OCI-LY3 (cell line): ENCODE results near the gene FCRLB.
A peak's percentile ranks its signal among the peaks of the same experiment; 100 is the strongest.
"Not testable (repeated sequence)": the region's sequence is repeated elsewhere in the genome, so short reads cannot be mapped to it uniquely, and the experiment has no call there.

Experiments
- H2AFZ ChIP-seq: fragments of 200-600, 300-600 bp; shearing (Covaris generic); 2 replicates; pipeline ENCODE4 v1.6.0; 2014; ENCODE audit warnings: antibody characterized with exemption, low read depth, low read length
- H3K27ac ChIP-seq: fragments of 200-600, 300-600 bp; sonication (generic); 2 replicates; pipeline ENCODE4 v1.5.1; 2014; ENCODE audit warnings: mild to moderate bottlenecking, low read length, moderate library complexity, mixed read lengths
- H3K27me3 ChIP-seq: fragments of 200-600, 300-600 bp; sonication (generic); 2 replicates; pipeline ENCODE4 v1.6.1; 2014; ENCODE audit warnings: low read depth, low read length, mixed read lengths
- H3K36me3 ChIP-seq: fragments of 200-600, 300-600 bp; sonication (generic); replicated peaks from 2 replicates; pipeline ENCODE3; 2014; ENCODE audit warnings: low read depth, low read length, mixed read lengths
- H3K4me1 ChIP-seq: fragments of 300-600, 200-600 bp; sonication (generic); 2 replicates; pipeline ENCODE4 v1.6.1; 2014; ENCODE audit warnings: low read length, mixed read lengths
- H3K4me2 ChIP-seq: fragments of 200-600, 300-600 bp; sonication (generic); 2 replicates; pipeline ENCODE4 v1.6.1; 2014; ENCODE audit warnings: low read length, mixed read lengths
- H3K4me3 ChIP-seq: fragments of 300-600, 200-600 bp; sonication (generic); 2 replicates; pipeline ENCODE4 v1.5.1; 2014; ENCODE audit warnings: antibody characterized with exemption, mild to moderate bottlenecking, low read length, moderate library complexity
- H3K79me2 ChIP-seq: fragments of 300-600, 200-600 bp; shearing (Covaris generic); 2 replicates; pipeline ENCODE4 v1.6.1; 2014; ENCODE audit warnings: mild to moderate bottlenecking, low read length, mixed read lengths
- H3K9ac ChIP-seq: fragments of 300-600, 200-600 bp; shearing (Covaris generic); 2 replicates; pipeline ENCODE4 v1.6.0; 2014; ENCODE audit warnings: mild to moderate bottlenecking, low read length, moderate library complexity
- H3K9me3 ChIP-seq: fragments of 200-600, 300-600 bp; shearing (Covaris generic); 2 replicates; pipeline ENCODE4 v1.6.1; 2014; ENCODE audit warnings: low read length, mixed read lengths; ENCODE audit not compliant: insufficient read depth
- H4K20me1 ChIP-seq: fragments of 200-600, 300-600 bp; sonication (generic); 2 replicates; pipeline ENCODE4 v1.6.1; 2016; ENCODE audit warnings: low read length, mixed read lengths; ENCODE audit not compliant: insufficient read depth
- EZH2phosphoT487 ChIP-seq: fragments of 200-600 bp; shearing (Covaris generic); IDR thresholded peaks from 2 replicates; pipeline ENCODE4 v1.6.1; 2018; ENCODE audit warnings: antibody characterized with exemption, mixed run types, low read depth
- TF ChIP-seq, protein P1 (sequence below): fragments of 200-600, 300-600 bp; sonication (generic); IDR thresholded peaks from 2 replicates; pipeline ENCODE4 v1.5.1; 2014; ENCODE audit warnings: antibody characterized with exemption, low read length, low read depth

The FCRLB gene

GRCh38 chr1:161721738-161722343, 497 bp downstream of the FCRLB start:
- no peak overlapping the region for H3K4me3 ChIP-seq
- H3K27ac ChIP-seq, result no peak overlapping the region
- H3K9me3 ChIP-seq, result no peaks in the 10 kb centered on the region
- no peak overlapping the region for H3K9ac ChIP-seq
- no peaks in the 10 kb centered on the region for H4K20me1 ChIP-seq
- peaks cover 64% of the 10 kb centered on the region for H3K4me1 ChIP-seq
- H2AFZ ChIP-seq, result no peak overlapping the region
- no peaks in the 10 kb centered on the region for H3K36me3 ChIP-seq
- TF ChIP-seq, protein P1, sequence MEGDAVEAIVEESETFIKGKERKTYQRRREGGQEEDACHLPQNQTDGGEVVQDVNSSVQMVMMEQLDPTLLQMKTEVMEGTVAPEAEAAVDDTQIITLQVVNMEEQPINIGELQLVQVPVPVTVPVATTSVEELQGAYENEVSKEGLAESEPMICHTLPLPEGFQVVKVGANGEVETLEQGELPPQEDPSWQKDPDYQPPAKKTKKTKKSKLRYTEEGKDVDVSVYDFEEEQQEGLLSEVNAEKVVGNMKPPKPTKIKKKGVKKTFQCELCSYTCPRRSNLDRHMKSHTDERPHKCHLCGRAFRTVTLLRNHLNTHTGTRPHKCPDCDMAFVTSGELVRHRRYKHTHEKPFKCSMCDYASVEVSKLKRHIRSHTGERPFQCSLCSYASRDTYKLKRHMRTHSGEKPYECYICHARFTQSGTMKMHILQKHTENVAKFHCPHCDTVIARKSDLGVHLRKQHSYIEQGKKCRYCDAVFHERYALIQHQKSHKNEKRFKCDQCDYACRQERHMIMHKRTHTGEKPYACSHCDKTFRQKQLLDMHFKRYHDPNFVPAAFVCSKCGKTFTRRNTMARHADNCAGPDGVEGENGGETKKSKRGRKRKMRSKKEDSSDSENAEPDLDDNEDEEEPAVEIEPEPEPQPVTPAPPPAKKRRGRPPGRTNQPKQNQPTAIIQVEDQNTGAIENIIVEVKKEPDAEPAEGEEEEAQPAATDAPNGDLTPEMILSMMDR, result no peak
- TF ChIP-seq EZH2phosphoT487, result no peak
- no peak overlapping the region for H3K4me2 ChIP-seq
- H3K27me3 ChIP-seq, result no peaks in the 10 kb centered on the region
- H3K79me2 ChIP-seq, result no peaks in the 10 kb centered on the region; the same call in 1 of the 2 replicates

- no peak overlapping the region for H3K27ac ChIP-seq
- no peak overlapping the region for H3K9ac ChIP-seq
- no peak overlapping the region for H2AFZ ChIP-seq
- TF ChIP-seq, protein P1, result no peak
- TF ChIP-seq EZH2phosphoT487, result no peak
- no peak overlapping the region for H3K4me3 ChIP-seq
- no peaks in the 10 kb centered on the region for H4K20me1 ChIP-seq
- no peaks in the 10 kb centered on the region for H3K27me3 ChIP-seq
- H3K79me2 ChIP-seq, result no peaks in the 10 kb centered on the region; the same call in 1 of the 2 replicates
- no peaks in the 10 kb centered on the region for H3K9me3 ChIP-seq
- H3K4me1 ChIP-seq, result peaks cover 59% of the 10 kb centered on the region
- H3K4me2 ChIP-seq, result no peak overlapping the region
- no peaks in the 10 kb centered on the region for H3K36me3 ChIP-seq
Measured at GRCh38 chr1:161722406-161722805, 1.1 kb downstream of the FCRLB start.

GRCh38 chr1:161723459-161724141, 2.3 kb downstream of the FCRLB start:
- Histone ChIP-seq H3K27me3 (no peaks in the 10 kb centered on the region), H3K9ac (no peak overlapping the region), H4K20me1 (no peaks in the 10 kb centered on the region), H3K9me3 (no peaks in the 10 kb centered on the region), H2AFZ (no peak overlapping the region), H3K4me3 (no peak overlapping the region), H3K27ac (no peak overlapping the region), H3K4me1 (peaks cover 58% of the 10 kb centered on the region), H3K4me2 (no peak overlapping the region), H3K79me2 (no peaks in the 10 kb centered on the region; the same call in 1 of the 2 replicates), H3K36me3 (no peaks in the 10 kb centered on the region)
- TF ChIP-seq, protein P1, result no peak
- no peak for TF ChIP-seq EZH2phosphoT487

DNA sequence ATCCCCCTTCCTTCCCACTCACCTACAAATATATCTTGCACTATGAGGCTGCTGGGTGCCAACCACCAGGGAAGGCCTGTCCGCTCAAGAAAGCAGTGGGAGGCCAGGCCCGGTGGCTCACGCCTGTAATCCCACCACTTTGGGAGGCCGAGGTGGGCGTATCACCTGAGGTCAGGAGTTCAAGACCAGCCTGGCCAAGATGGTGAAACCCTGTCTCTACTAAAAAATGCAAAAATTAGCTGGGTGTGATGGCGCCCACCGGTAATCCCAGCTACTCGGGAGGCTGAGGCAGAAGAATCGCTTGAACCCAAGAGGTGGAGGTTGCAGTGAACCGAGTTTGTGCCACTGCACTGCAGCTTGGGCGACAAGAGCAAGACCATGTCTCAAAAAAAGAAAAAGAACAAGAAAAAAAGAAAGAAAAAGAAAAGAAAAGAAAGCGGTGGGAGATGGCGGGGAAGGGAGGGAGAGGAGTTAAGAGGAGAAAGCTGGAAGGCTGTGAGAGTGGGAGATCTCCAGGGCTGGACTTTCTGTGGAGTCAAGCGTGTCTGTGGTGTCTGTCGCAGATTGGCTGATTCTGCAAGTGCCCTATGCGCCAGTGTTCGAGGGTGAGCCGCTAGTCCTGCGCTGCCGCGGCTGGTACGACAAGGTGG, 4.0 kb downstream of the FCRLB start:
- H3K4me1 ChIP-seq, result peaks cover 58% of the 10 kb centered on the region
- peak overlapping the region; percentile 76 for H3K4me3 ChIP-seq
- not testable (repeated sequence) for H3K27me3 ChIP-seq, H3K36me3 ChIP-seq, H3K79me2 ChIP-seq, H3K9me3 ChIP-seq, H4K20me1 ChIP-seq
- H3K27ac ChIP-seq, result peak overlapping the region; percentile 61
- peak overlapping the region; percentile 42; the same call in 1 of the 2 replicates for H2AFZ ChIP-seq
- H3K9ac ChIP-seq, result peak overlapping the region; percentile 80
- peak overlapping the region; percentile 95 for H3K4me2 ChIP-seq
